Gastroesophageal sphincter (tissue), 4 donors: Measurements from ENCODE around the gene INTS7. TPM values are rescaled to one million over a fixed set of nuclear protein-coding genes. Genes with fewer than 3 reads are reported as not detected.
"Not testable (repeated sequence)": the region's sequence is repeated elsewhere in the genome, so short reads cannot be mapped to it uniquely, and the experiment has no call there.

Source experiments
- ATAC-seq: fragments of 150-250 bp; one replicate; pipeline ENCODE4 v1.9.1; 2016; ENCODE audit warnings: mild to moderate bottlenecking, moderate library complexity
- H3K27ac ChIP-seq, 4 donors: fragments of 200-600 bp; sonication (generic) in 3 of 4; 1 replicate in 3 of 4; 2 replicates in 1 of 4; pipeline ENCODE4 v1.5.1; 2016 to 2019
- H3K27me3 ChIP-seq: fragments of 200-600 bp; sonication (generic); one replicate; pipeline ENCODE4 v1.5.1; 2019
- H3K36me3 ChIP-seq, 2 donors: fragments of 200-600 bp; sonication (generic); one replicate each; pipeline ENCODE4 v1.5.1; 2019; ENCODE audit warnings: control low read depth in 1 of 2
- H3K4me1 ChIP-seq, 3 donors: fragments of 200-600 bp; sonication (generic); 1 replicate in 2 of 3; 2 replicates in 1 of 3; pipeline ENCODE4 v1.5.1; 2016 to 2019; ENCODE audit warnings: control low read depth in 2 of 3
- H3K4me3 ChIP-seq, 2 donors: fragments of 200-600 bp; sonication (generic); one replicate each; pipeline ENCODE4 v1.5.1; 2019; ENCODE audit warnings: mild to moderate bottlenecking in 1 of 2, moderate library complexity in 1 of 2
- H3K9me3 ChIP-seq, 3 donors: fragments of 200-600 bp; sonication (generic); one replicate each; pipeline ENCODE4 v1.5.1; 2017 to 2019; ENCODE audit warnings: control low read depth in 2 of 3
- CTCF ChIP-seq, 4 experiments: fragments of 200-600 bp in 2 of 4; fragments of 450-650 bp in 2 of 4; sonication (generic) in 1 of 4; IDR thresholded peaks; one replicate each; pipeline ENCODE4 v1.5.1; 2017 to 2019; ENCODE audit warnings: antibody characterized with exemption in 4 of 4, mild to moderate bottlenecking in 2 of 4, moderate library complexity in 2 of 4
- EP300 ChIP-seq: sonication (generic); formaldehyde crosslinking; IDR thresholded peaks from one replicate; pipeline ENCODE4 v1.6.1; 2017; ENCODE audit warnings: antibody characterized with exemption, mild to moderate bottlenecking
- POLR2A ChIP-seq, 2 donors: fragments of 450-650 bp; IDR thresholded peaks; one replicate each; pipeline ENCODE4 v1.6.1; 2017; ENCODE audit warnings: antibody characterized with exemption in 2 of 2, mild to moderate bottlenecking in 2 of 2, moderate library complexity in 1 of 2
- POLR2AphosphoS5 ChIP-seq: sonication (generic); formaldehyde crosslinking; IDR thresholded peaks from one replicate; pipeline ENCODE4 v1.6.1; 2017; ENCODE audit warnings: antibody characterized with exemption
- WGBS, 2 donors: methylation state at CpG; one replicate each; pipeline ENCODE4 v1.1.5; 2018; ENCODE audit warnings: low coverage in 1 of 2; 5-methylcytosine and 5-hydroxymethylcytosine counted together
- total RNA-seq, 4 donors: library from RNA; depleted of rRNA; stranded (reverse); fragments of >200 nt; gene quantifications; one replicate each; pipeline ENCODE4 v1.1.0, GENCODE V29; 2016

Gene INTS7
- total RNA-seq, 4 donors from 2014 or later, result 6.1 to 14.2 (median 8.2) TPM

GRCh38 chr1:212030936-212031528 lies 4.3 kb downstream of the INTS7 start:
- WGBS, 2 donors, result 100% methylated on average over 1 of the region's 1 CpG
- H3K27ac ChIP-seq, result no peak overlapping the region
- TF ChIP-seq POLR2A (IDR thresholded peaks at IDR 0.05), result no peak
- no peak for TF ChIP-seq POLR2AphosphoS5
- no peak for TF ChIP-seq CTCF (IDR thresholded peaks at IDR 0.05)
- TF ChIP-seq EP300, result no peak
- H3K4me1 ChIP-seq, result peaks cover under 1 to 33% (median 9%) of the 10 kb centered on the region in 3 donors
- no peak overlapping the region for H3K4me3 ChIP-seq
- H3K27me3 ChIP-seq, result no peaks in the 10 kb centered on the region
- H3K36me3 ChIP-seq, result no peaks in the 10 kb centered on the region
- ATAC-seq, result no peak
- H3K9me3 ChIP-seq, result no peaks in the 10 kb centered on the region

GRCh38 chr1:212027727-212028126 lies 7.6 kb downstream of the INTS7 start:
- not testable (repeated sequence) for H3K27ac ChIP-seq, H3K9me3 ChIP-seq, H3K4me3 ChIP-seq, H3K36me3 ChIP-seq, ATAC-seq, H3K27me3 ChIP-seq
- peaks cover 0 to 14% (median 0%) of the 10 kb centered on the region in 3 donors for H3K4me1 ChIP-seq
- 90 to 97% methylated on average over 5 to 9 of the region's 10 CpGs for WGBS, 2 donors

GRCh38 chr1:212024469-212025149 lies 10.7 kb downstream of the INTS7 start:
- Histone ChIP-seq H3K4me1 (no peaks in the 10 kb centered on the region), H3K9me3 (no peaks in the 10 kb centered on the region), H3K36me3 (peaks cover 0 to 6% of the 10 kb centered on the region in 2 donors), H3K27ac (no peak overlapping the region), H3K4me3 (no peak overlapping the region), H3K27me3 (no peaks in the 10 kb centered on the region)
- 79 to 94% methylated on average over 3 of the region's 3 CpGs for whole genome bisulfite sequencing, 2 donors
- TF ChIP-seq EP300 (no peak), POLR2AphosphoS5 (no peak), CTCF (IDR thresholded peaks at IDR 0.05) (no peak), POLR2A (IDR thresholded peaks at IDR 0.05) (no peak)
- ATAC-seq, result no peak

GRCh38 chr1:212022908-212023307 lies 12.4 kb downstream of the INTS7 start:
- not testable (repeated sequence) for H3K9me3 ChIP-seq, H3K4me3 ChIP-seq, H3K4me1 ChIP-seq, H3K27ac ChIP-seq, H3K27me3 ChIP-seq, ATAC-seq
- H3K36me3 ChIP-seq, result peaks cover 0 to 14% of the 10 kb centered on the region in 2 donors

GRCh38 chr1:212021563-212021962 lies 13.8 kb downstream of the INTS7 start:
- 80 to 96% methylated on average over 2 of the region's 2 CpGs for WGBS, 2 donors
- Histone ChIP-seq H3K27ac (no peak overlapping the region), H3K36me3 (peaks cover 0 to 17% of the 10 kb centered on the region in 2 donors), H3K9me3 (no peaks in the 10 kb centered on the region), H3K27me3 (no peaks in the 10 kb centered on the region), H3K4me3 (no peak overlapping the region), H3K4me1 (no peaks in the 10 kb centered on the region)
- TF ChIP-seq POLR2A (IDR thresholded peaks at IDR 0.05) (no peak), POLR2AphosphoS5 (no peak), EP300 (no peak), CTCF (IDR thresholded peaks at IDR 0.05) (no peak)
- no peak for ATAC-seq

- no peaks in the 10 kb centered on the region for H3K4me1 ChIP-seq
- H3K27me3 ChIP-seq, result no peaks in the 10 kb centered on the region
- no peak overlapping the region for H3K4me3 ChIP-seq
- no peak overlapping the region for H3K27ac ChIP-seq
- H3K9me3 ChIP-seq, result no peaks in the 10 kb centered on the region
- no peak for TF ChIP-seq POLR2A (IDR thresholded peaks at IDR 0.05)
- WGBS, 2 donors, result 79 to 100% methylated on average over 2 of the region's 2 CpGs
- peaks cover 0 to 21% of the 10 kb centered on the region in 2 donors for H3K36me3 ChIP-seq
- ATAC-seq, result no peak
Measured at GRCh38 chr1:212020975-212021374, 14.4 kb downstream of the INTS7 start.
